Stimulated activated CD4-positive, alpha-beta T cell treated with anti-CD3 and anti-CD28 coated beads, Interleukin-15, amount 100 ng/mL, for 48 hours (primary cell): Measurements from ENCODE around the gene USP10.

Experiments used
- DNase-seq, 2 donors: peaks; one replicate each; pipeline ENCODE4 v3.0.0-alpha.2; 2020; ENCODE audit warnings: low read depth in 2 of 2

The USP10 gene

GRCh38 chr16:84822990-84823389 is 123.2 kb downstream of the USP10 start:
- no peak for DNase-seq

- no peak for DNase-seq
These were observed 123.7 kb downstream of the USP10 start for GRCh38 chr16:84823484-84823883.

- DNase-seq, result no peak
These were observed 124.1 kb downstream of the USP10 start for GRCh38 chr16:84823926-84824325.

GRCh38 chr16:84825896-84826557 is 126.2 kb downstream of the USP10 start:
- DNase-seq, result no peak

GRCh38 chr16:84826558-84826941 is 126.8 kb downstream of the USP10 start:
- DNase-seq, result no peak

- no peak for DNase-seq
These were observed 127.4 kb downstream of the USP10 start for GRCh38 chr16:84827131-84827574.

GRCh38 chr16:84827897-84828296 is 128.1 kb downstream of the USP10 start:
- DNase-seq, result no peak

- DNase-seq, result no peak
These were observed 128.5 kb downstream of the USP10 start for GRCh38 chr16:84828322-84828721.
